ENCODE measurements around the gene TRIM32.

GRCh38 chr9:116705531-116705930, 18.4 kb downstream of the TRIM32 start:
- TF ChIP-seq POLR2A (IDR thresholded peaks at IDR 0.05; ENCODE audit: low read depth, low read length), result no peak
- TF ChIP-seq POLR2AphosphoS5 (IDR thresholded peaks at IDR 0.05; ENCODE audit: low read depth, low read length), result no peak
